HG03045 (cell line): ENCODE results near the gene FCGBP.
"Not testable (repeated sequence)": the region's sequence is repeated elsewhere in the genome, so short reads cannot be mapped to it uniquely, and the experiment has no call there.

Source experiments
- ATAC-seq: cut with Tn5 transposase; IDR thresholded peaks from one replicate; pipeline ENCODE4 v1.9.1; 2021; ENCODE audit warnings: mild to moderate bottlenecking, moderate library complexity; ENCODE audit not compliant: unreplicated experiment

FCGBP gene

DNA sequence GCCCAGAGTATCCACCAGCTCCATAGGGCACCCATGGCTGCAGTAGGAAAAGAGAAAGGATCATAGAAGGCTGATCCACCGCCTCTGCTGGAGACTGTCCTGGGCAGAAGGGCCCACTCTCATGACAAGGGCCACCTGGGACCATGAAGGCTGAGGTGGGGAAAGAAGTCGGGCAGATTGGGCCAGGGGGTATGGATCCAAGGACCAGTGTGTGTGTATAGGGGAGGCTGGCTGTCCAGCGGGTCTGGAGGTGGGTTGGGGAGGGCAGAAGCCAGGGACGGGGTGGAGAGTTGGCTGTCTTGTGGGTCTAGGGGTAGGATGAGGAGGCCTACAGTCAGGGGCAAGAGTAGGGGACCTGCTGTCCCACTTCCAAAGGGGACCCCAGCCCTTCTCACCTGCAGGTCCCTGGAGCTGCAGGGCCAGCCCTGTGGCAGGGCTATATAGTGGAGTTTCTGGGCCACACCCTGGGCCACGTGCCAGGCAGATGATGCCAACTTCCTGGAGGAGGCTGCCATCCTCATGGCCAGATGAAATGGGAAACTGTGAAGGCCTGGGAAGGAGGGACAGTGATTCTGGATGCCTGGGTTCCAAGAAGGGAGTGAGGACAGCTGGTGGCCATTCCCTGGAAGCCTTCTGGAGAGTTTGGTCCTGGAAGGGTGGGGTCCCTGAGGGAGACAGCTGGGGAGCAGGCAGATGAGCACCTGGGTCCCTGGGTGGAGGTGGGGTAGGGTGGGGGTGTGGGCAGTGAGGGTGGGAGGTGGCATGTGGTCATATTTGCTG lies at the start of gene FCGBP:
Gene FCGBP, minus strand, starts transcription at position 51 of the 780 bp plus-strand sequence.
- ATAC-seq = no peak

DNA sequence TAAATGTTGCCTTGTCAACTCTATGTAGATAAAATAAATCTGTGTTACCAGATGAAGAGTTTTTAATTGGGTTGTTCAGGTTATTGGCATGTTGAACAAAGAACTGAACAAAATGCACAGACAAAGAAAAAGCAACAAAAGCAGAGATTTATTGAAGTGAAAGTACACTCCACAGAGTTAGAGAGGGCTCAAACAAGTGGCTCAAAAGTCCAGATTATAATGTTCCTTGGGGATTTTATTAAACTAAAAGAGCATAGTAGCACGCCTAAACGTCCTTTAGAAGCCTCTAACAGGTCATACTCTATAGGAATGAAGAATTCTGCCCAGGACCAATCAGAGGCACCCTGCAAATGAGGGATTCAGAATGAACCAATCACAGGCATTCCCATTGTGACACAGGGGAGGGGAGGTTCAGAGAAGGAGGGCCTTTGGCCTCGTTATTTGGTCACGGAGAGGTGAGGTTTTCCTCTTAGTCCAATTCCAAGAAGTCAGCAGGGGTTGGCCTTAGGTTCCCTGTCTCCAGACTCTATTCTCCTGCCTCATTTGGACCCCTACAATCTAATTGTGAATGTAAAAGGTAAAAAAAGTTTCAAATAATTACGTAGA lies 49.4 kb upstream of the FCGBP start:
- ATAC-seq = no peak

DNA sequence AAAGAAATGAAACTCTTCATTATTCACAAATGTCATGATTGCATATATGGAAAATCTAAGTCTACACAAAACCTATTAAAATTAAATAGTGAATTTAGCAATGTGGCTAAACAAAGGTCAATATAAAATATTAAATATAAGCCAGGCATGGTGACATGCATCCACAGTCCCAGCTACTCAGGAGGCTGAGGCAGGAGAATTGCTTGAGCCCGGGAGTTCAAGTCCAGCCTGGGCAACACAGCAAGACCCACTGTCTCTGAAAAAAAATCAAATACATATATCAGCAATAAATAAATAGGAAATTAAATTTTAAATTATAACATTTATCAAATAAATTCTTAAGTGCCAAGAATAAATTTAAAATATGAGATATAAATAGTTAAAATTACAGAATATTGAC lies 48.4 kb upstream of the FCGBP start:
- ATAC-seq = no peak

DNA sequence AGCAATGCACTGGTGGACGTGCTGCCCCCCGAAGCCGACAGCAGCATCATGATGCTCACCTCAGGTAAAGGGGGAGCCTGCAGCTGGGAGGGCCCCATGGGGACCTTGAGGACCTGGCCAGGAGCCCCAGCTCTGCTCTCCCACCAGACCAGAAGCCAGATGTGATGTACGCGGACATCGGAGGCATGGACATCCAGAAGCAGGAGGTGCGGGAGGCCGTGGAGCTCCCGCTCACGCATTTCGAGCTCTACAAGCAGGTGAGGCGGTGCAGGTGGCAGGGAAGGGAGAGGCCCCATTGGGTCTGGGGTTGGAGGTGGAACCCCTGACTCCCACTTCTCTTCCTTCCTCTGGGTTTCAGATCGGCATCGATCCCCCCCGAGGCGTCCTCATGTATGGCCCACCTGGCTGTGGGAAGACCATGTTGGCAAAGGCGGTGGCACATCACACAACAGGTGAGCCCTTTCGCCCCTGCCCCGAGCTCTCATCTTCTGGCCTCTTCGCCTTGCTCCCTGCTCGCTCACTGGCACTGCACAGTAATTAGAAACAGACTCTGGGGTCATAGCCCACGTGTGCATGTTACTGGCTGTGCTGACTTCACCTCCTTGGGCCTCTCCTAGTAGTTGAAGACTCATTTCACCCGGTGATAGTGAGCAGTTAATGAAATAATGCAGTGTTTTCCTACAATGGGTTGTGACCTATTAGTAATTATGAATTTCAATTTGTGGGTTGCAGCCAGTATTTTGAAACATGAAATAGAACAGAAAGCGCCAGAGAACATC lies 40.1 kb upstream of the FCGBP start:
- no peak for ATAC-seq

DNA sequence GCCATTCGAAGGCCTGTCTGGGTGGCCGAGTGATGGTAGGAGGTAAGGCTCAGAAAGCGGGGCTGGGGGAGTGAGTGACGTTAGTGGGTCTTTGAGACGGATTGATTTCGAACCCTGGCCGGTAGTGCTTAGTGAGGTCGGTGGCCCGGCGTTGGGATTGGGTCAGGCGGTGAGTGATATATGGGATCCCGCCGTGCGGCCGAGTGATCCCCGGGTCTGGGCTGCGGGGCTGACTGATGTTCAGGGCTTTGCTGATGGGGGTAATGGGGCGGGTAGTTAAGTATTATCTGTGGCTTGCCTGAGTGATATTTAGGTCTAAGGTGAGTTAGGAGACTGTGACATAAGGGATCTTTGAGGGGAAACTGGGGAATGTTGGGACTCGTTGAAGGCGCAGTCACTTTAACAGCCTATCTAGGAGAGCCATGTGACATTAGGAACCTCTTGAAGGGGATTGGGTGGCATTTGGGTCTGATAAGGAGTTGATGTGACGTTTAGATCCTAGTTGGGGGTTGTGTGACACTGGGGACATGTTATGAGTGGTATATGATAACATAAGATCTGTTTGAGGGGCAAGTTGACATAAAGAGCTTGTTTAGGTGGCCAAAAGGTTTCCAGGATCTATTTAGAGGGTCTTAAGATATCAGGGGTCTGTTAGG lies 37.1 kb upstream of the FCGBP start:
- ATAC-seq = no peak

DNA sequence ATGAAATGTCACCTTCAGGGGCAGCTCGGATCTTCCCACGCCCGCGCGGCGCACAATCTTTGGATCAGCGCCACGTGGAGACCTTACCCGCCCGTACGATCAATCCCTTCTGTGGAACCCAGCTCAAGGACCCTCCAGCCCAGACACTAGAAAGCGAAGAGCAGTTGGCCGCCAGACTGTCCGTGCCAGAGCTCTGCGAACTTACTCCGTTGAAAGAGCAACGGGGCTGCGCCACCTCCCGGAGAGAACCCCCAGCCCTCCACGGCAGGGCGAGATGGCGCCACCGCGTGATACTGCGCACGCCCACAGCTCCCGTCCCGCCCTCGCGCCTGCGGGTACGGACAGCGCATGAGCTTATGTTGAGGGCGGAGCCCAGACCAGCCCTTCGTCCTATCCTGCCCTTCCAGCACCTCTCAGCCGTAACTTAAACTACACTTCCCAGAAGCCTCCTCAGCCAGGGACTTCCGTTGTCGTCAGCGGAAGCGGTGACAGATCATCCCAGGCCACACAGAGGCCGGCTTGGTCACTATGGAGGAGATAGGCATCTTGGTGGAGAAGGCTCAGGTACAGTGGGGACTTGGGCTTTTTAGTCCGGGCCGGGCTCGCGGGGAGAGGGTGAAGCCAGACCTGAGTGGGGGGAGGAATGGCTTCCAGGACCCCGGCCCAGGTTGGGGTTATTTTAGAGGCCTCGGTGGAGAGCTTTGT lies 36.4 kb upstream of the FCGBP start, which contains the start of gene PSMC4:
Gene PSMC4, plus strand, starts transcription at position 491 of the 705 bp plus-strand sequence. Its CDS starts 38 bp downstream, at position 529.
- peak; percentile 96 for ATAC-seq

DNA sequence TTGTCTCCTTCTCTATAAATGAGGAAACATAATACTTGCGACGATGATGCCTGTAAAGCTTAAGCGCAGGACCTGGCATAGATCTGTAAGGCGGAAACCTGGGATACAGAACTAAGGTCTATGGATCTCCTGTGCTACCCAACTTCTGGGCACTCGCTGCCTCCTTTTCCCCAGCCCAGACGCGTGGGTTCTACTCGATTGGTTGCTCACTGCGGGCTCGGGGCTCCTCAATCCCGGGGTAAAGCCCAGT lies 35.9 kb upstream of the FCGBP start:
- ATAC-seq = no peak

DNA sequence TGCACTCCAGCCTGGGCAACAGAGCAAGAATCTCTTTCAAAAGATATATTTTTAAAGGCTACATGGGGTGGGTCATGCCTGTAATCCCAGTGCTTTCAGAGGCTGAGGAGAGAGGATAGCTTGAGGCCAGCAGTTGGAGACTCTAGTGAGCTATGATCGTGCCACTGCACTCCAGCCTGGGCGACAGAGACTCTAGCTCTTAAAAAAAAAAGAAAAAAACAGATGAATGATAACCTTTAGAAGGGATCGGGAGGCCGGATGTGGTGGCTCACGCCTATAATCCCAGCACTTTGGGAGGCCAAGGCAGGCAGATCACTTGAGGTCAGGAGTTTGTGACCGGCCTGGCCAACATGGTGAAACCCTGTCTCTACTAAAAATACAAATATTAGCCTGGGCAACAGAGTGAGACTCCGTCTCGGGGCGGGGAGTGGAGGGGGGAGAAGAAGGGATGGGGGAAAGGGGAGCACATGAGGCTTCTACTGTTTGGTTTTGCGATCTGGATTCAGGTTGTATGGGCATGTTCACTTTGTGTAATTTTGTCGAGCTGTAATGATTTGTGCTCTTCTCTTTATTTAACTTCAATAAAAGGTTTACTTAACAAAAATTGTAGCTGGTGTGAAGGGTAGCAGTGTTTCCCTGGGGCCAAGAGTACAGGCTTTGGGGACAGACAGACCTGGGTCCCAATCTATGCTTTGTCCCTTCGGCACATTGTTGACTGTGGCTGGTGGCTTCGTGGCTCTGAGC lies 35.4 kb upstream of the FCGBP start:
- ATAC-seq = no peak

DNA sequence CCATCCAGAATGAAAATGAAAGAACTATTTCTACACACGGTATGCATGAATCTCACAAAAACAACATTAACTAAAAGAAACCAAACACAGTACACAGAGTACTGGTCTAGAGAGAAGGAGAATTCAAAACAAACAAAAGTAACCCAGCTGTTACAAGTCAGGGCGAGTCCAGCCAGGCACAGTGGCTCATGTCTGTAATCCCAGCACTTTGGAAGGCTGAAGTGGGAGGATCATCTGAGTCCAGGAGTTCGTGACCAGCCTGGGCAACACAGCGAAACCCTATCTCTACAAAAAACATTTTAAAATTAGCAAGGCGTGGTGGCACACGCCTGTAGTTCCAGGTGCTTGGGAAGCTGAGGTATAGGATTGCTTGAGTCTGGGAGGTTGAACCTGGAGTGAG lies 34.8 kb upstream of the FCGBP start:
- ATAC-seq = no peak

DNA sequence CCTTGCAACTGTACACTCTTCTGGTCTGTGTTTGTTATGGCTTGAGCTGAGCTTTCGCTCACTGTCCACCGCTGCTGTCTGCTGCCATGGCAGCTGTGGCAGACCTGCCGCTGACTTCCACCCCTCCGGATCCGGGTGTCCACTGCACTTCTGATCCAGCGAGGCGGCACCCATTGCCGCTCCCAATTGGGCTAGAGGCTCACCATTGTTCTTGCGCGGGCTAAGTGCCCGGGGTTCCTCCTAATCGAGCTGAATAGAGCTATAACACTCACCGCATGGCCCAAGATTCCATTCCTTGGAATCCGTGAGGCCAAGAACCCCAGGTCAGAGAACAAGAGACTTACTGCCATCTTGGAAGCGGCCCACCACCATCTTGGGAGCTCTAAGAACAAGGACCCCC lies 34.4 kb upstream of the FCGBP start:
- no peak for ATAC-seq

DNA sequence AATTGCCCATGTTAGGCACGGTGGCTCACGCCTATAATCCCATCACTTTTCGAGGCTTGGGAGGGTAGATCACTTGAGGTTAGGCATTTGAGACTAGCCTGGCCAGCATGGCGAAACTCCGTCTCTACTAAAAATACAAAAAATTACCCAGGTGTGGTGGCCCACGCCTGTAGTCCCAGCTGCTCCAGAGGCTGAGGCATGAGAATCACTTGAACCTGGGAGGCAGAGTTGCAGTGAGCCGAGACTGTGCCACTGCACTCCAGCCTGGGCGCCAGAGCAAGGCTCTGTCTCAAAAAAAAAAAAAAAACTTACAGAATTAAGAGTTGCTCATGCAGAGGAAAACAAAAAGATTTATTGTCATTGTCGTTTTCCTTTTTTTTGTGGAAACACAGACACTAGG lies 33.1 kb upstream of the FCGBP start:
- no peak for ATAC-seq

DNA sequence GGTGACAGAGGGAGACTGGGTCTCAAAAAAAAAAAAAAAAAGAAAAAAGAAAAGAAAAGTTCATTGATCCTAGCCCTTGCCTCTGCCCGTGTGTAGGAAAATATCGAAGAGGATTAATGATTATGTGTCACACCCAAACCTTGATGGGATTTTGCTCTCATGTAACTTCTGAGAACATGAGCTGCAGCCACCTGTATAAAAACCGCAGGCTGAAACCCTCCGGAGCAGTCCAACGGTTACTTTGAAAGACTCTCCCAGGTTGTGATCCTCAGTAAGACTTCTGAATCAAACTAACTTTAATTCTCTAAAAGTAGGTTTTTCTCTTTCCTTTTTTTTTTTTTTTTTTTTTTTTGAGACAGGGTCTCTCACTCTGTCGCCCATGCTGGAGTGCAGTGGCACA lies 32.2 kb upstream of the FCGBP start:
- ATAC-seq = no peak

DNA sequence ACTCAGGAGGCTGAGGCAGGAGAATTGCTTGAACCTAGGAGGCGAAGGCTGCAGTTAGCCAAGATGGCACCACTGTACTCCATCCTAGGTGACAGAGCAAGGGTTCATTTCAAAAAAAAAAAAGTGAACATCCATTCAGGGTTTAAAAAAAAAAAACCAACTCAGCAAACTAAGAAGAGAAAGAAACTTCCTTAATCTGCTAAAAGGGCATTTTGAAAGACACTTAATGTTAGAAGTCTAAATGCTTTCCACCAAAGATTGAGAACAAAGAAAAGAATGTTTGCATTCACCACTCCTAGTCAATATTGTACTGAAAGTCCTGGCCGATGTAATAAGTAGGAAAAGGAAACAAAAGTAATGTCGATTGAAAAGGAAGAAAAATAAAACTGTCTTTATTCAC lies 29.5 kb upstream of the FCGBP start:
- no peak for ATAC-seq

DNA sequence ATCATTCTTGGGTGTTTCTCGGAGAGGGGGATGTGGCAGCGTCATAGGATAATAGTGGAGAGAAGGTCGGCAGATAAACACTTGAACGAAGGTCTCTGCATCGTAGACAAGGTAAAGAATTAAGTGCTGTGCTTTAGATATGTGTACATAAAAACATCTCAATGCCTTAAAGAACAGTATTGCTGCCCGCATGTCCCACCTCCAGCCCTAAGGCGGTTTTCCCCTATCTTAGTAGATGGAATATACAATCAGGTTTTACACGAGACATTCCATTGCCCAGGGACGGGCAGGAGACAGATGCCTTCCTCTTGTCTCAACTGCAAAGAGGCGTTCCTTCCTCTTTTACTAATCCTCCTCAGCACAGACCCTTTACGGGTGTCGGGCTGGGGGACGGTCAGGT lies 25.0 kb upstream of the FCGBP start:
- ATAC-seq = not testable (repeated sequence)

DNA sequence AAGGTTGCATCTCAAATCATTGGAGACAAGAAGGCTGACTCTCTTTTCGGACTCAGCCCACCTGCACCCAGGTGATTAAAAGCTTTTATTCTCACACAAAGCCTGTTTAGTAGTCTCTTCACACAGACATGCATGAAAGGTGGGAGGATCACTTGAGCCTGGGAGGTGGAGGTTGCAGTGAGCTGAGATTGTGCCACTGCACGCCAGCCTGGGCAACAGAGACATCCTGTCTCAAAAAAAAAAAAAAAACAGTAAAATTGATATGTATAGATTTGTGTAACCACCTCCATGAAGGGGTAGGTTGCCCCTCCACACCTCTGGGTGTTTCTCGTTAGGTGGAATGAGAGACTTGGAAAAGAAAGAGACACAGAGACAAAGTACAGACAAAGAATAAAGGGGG lies 24.5 kb upstream of the FCGBP start:
- not testable (repeated sequence) for ATAC-seq

DNA sequence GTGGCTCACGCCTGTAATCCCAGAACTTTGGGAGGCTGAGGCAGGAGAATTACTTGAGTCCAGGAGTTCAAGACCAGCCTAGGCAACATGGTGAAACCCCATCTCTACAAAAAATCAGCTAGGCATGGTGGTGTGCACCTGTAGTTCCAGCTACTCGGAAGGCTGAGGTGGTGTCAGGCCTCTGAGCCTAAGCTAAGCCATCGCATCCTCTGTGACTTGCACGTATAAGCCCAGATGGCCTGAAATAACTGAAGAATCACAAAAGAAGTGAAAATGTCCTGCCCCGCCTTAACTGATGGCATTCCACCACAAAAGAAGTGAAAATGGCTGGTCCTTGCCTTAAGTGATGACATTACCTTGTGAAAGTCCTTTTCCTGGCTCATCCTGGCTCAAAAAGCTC lies 23.5 kb upstream of the FCGBP start:
- not testable (repeated sequence) for ATAC-seq

DNA sequence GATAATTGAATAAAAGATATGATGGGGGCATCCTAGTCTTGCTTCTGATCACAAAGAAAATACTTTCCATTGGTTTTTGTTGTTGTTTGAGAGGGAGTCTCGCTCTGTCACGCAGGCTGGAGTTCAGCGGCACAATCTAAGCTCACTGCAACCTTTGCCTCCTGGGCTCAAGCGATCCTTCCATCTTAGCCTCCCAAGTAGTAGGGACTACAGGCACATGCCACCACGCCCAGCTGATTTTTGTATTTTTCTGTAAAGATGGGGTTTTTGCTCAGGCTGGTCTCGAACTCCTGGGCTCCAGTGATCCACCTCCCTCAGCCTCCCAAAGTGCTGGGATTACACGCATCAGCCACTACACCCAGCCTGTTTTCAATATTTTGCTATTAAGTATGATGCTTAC lies 19.5 kb upstream of the FCGBP start:
- ATAC-seq = no peak

DNA sequence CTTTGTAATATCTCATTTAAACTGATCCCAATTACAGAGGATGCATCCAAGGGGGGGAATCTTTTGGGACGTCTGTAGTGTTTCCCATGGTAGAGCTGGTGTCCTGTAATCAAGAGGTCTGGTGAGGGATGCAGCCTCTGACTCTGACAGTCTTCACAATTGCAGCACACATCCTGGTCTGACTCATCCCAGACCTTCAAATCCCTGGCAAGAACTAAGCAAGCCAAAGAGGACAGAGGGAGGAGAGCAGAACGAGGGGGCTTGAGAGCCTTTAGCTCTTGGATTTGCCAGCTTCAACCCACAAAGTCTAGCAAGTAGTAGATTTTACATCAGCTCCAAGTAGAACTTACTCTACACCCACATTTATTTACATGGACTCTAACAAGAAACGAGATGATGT lies 17.3 kb upstream of the FCGBP start:
- ATAC-seq = no peak

DNA sequence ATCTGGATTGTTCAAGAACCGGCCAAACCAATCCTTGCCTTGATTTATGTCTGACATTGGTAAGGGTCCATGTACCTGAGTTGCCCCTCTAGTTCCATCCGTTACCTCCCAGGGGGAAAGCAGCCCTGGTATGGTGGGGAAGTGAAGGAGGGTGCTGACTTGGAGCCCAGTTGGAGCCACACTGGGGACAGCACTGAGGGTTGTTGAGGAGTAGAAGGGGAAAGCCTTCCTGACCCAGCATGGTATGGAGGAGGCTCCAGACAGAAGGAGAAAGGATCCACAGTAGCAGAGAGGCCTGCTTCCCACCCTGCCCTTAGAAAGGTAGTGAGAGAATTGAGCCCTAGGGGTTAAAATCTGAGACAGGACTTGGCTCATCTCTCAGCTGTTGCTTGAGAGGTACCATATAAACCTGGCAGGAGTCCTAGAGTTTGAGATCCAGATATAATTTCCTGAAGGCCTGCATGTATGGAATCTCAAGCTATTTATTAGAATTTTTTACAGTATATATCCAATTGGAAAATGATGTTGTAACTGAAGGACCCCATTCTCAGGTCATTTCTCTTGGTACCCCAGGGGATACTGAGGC lies 16.7 kb upstream of the FCGBP start:
- no peak for ATAC-seq
